ENCODE measurements around the gene EME1. TPM values are rescaled to one million over a fixed set of nuclear protein-coding genes. Genes with fewer than 3 reads are reported as not detected.

EME1 gene
- total and polyA plus RNA-seq, 2 experiments from 2014 or later: 14.4 to 15.9 TPM

DNA sequence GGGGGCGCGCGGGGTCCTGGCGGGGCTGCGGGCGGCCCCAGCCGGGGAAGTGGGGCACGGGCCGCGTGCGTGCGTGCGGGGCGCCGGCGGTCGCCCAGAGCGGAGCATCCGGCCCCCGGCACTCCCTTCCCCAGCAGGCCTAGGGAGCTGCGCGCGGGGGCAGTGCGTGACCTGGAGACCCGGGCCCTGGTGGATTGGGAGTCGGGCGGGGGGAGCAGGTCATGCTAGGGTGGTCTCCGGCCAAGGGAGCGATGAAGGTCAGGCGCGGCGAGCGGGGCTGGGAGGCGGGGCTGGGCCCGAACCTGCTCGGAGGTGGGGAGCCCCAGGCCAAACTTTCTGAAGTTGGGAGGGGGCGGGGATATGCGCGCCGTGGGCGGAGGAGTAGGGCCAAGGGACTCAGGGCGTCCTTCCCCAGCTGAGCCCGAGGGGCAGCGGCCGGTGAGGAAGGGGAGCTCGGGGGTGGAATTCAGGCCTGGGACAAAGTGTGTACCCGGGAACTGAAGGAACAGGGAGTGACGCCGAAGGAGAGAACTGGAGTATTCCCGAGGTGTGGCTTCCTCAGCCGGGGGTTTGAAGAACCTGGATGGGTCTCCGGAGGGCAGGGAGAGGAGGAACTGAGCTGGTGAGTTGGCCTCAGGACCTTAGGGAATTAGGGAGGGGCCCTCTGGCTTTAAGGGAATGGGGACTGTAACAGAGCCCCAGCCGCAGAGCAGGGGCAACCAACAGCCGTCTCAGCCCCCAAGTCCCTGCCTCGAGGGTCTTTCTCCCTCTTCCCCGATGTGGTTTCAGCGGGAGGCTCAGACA is 26.5 kb upstream of the EME1 start:
- Histone ChIP-seq H3K27ac (ENCODE audit: low read depth) (no peak overlapping the region), H3K4me1 (ENCODE audit: insufficient read depth) (peaks cover 18% of the 10 kb centered on the region), H3F3A (replicated peaks; ENCODE audit: low read depth) (no peaks in the 10 kb centered on the region), H3K79me2 (replicated peaks; ENCODE audit: insufficient read depth) (peaks cover 29% of the 10 kb centered on the region), H3K4me2 (peak overlapping the region; percentile 98), H3K4me3 (peak overlapping the region; percentile 87), H2AFZ (peak overlapping the region; percentile 72; the same call in 1 of the 2 replicates), H3K27me3 (ENCODE audit: insufficient read depth) (peaks cover 15% of the 10 kb centered on the region; the same call in 1 of the 2 replicates), H4K20me1 (replicated peaks; ENCODE audit: insufficient read depth) (peaks cover 6% of the 10 kb centered on the region; the same call in 1 of the 2 replicates), H3K36me3 (ENCODE audit: insufficient read depth) (no peaks in the 10 kb centered on the region), H3K9me2 (ENCODE audit: insufficient read depth) (no peaks in the 10 kb centered on the region)
- Mint-ChIP-seq H3K9me3 (no peaks in the 10 kb centered on the region), H3K27me3 (ENCODE audit: insufficient read depth, low read depth, poor library complexity) (peaks cover 21% of the 10 kb centered on the region), H3K36me3 (ENCODE audit: low read depth) (peaks cover 4% of the 10 kb centered on the region; the same call in 1 of the 3 replicates), H3K4me1 (peaks cover 37% of the 10 kb centered on the region), H3K27ac (peak overlapping the region; percentile 85), H3K4me3 (peak overlapping the region; percentile 95)
- no peak for TF ChIP-seq CTCF (conservative IDR thresholded peaks at IDR 0.05; ENCODE audit: low read depth in 2 of 2)
- no peak; the same call in 1 of the 2 replicates for TF ChIP-seq POLR2AphosphoS5 (IDR thresholded peaks at IDR 0.05; ENCODE audit: low read depth)
- no peak for TF ChIP-seq EZH2phosphoT487 (IDR thresholded peaks at IDR 0.05; ENCODE audit: unreplicated experiment)
- TF ChIP-seq, protein P1, sequence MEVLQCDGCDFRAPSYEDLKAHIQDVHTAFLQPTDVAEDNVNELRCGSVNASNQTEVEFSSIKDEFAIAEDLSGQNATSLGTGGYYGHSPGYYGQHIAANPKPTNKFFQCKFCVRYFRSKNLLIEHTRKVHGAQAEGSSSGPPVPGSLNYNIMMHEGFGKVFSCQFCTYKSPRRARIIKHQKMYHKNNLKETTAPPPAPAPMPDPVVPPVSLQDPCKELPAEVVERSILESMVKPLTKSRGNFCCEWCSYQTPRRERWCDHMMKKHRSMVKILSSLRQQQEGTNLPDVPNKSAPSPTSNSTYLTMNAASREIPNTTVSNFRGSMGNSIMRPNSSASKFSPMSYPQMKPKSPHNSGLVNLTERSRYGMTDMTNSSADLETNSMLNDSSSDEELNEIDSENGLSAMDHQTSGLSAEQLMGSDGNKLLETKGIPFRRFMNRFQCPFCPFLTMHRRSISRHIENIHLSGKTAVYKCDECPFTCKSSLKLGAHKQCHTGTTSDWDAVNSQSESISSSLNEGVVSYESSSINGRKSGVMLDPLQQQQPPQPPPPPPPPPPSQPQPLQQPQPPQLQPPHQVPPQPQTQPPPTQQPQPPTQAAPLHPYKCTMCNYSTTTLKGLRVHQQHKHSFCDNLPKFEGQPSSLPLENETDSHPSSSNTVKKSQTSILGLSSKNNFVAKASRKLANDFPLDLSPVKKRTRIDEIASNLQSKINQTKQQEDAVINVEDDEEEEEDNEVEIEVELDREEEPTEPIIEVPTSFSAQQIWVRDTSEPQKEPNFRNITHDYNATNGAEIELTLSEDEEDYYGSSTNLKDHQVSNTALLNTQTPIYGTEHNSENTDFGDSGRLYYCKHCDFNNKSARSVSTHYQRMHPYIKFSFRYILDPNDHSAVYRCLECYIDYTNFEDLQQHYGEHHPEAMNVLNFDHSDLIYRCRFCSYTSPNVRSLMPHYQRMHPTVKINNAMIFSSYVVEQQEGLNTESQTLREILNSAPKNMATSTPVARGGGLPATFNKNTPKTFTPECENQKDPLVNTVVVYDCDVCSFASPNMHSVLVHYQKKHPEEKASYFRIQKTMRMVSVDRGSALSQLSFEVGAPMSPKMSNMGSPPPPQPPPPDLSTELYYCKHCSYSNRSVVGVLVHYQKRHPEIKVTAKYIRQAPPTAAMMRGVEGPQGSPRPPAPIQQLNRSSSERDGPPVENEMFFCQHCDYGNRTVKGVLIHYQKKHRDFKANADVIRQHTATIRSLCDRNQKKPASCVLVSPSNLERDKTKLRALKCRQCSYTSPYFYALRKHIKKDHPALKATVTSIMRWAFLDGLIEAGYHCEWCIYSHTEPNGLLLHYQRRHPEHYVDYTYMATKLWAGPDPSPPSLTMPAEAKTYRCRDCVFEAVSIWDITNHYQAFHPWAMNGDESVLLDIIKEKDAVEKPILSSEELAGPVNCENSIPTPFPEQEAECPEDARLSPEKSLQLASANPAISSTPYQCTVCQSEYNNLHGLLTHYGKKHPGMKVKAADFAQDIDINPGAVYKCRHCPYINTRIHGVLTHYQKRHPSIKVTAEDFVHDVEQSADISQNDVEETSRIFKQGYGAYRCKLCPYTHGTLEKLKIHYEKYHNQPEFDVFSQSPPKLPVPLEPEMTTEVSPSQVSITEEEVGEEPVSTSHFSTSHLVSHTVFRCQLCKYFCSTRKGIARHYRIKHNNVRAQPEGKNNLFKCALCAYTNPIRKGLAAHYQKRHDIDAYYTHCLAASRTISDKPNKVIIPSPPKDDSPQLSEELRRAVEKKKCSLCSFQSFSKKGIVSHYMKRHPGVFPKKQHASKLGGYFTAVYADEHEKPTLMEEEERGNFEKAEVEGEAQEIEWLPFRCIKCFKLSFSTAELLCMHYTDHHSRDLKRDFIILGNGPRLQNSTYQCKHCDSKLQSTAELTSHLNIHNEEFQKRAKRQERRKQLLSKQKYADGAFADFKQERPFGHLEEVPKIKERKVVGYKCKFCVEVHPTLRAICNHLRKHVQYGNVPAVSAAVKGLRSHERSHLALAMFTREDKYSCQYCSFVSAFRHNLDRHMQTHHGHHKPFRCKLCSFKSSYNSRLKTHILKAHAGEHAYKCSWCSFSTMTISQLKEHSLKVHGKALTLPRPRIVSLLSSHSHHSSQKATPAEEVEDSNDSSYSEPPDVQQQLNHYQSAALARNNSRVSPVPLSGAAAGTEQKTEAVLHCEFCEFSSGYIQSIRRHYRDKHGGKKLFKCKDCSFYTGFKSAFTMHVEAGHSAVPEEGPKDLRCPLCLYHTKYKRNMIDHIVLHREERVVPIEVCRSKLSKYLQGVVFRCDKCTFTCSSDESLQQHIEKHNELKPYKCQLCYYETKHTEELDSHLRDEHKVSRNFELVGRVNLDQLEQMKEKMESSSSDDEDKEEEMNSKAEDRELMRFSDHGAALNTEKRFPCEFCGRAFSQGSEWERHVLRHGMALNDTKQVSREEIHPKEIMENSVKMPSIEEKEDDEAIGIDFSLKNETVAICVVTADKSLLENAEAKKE (CRISPR knock-in tag; IDR thresholded peaks at IDR 0.05): no peak
- TF ChIP-seq, protein P2, sequence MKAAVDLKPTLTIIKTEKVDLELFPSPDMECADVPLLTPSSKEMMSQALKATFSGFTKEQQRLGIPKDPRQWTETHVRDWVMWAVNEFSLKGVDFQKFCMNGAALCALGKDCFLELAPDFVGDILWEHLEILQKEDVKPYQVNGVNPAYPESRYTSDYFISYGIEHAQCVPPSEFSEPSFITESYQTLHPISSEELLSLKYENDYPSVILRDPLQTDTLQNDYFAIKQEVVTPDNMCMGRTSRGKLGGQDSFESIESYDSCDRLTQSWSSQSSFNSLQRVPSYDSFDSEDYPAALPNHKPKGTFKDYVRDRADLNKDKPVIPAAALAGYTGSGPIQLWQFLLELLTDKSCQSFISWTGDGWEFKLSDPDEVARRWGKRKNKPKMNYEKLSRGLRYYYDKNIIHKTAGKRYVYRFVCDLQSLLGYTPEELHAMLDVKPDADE (IDR thresholded peaks at IDR 0.05): no peak
- TF ChIP-seq STAT1 (IDR thresholded peaks at IDR 0.05; ENCODE audit: unreplicated experiment): no peak
- TF ChIP-seq EZH2 (IDR thresholded peaks at IDR 0.05; ENCODE audit: low read depth, unreplicated experiment): no peak
- TF ChIP-seq JUNB (IDR thresholded peaks at IDR 0.05; ENCODE audit: unreplicated experiment): no peak
- no peak for TF ChIP-seq ZNF114 (CRISPR knock-in tag; IDR thresholded peaks at IDR 0.05)
- TF ChIP-seq ZNF331 (CRISPR knock-in tag; IDR thresholded peaks at IDR 0.05; ENCODE audit: low read depth): no peak
- no peak for TF ChIP-seq CREB1 (CRISPR knock-in tag; IDR thresholded peaks at IDR 0.05; ENCODE audit: low read depth)
- TF ChIP-seq, protein P3, sequence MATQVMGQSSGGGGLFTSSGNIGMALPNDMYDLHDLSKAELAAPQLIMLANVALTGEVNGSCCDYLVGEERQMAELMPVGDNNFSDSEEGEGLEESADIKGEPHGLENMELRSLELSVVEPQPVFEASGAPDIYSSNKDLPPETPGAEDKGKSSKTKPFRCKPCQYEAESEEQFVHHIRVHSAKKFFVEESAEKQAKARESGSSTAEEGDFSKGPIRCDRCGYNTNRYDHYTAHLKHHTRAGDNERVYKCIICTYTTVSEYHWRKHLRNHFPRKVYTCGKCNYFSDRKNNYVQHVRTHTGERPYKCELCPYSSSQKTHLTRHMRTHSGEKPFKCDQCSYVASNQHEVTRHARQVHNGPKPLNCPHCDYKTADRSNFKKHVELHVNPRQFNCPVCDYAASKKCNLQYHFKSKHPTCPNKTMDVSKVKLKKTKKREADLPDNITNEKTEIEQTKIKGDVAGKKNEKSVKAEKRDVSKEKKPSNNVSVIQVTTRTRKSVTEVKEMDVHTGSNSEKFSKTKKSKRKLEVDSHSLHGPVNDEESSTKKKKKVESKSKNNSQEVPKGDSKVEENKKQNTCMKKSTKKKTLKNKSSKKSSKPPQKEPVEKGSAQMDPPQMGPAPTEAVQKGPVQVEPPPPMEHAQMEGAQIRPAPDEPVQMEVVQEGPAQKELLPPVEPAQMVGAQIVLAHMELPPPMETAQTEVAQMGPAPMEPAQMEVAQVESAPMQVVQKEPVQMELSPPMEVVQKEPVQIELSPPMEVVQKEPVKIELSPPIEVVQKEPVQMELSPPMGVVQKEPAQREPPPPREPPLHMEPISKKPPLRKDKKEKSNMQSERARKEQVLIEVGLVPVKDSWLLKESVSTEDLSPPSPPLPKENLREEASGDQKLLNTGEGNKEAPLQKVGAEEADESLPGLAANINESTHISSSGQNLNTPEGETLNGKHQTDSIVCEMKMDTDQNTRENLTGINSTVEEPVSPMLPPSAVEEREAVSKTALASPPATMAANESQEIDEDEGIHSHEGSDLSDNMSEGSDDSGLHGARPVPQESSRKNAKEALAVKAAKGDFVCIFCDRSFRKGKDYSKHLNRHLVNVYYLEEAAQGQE (IDR thresholded peaks at IDR 0.05; ENCODE audit: unreplicated experiment): no peak
- no peak for TF ChIP-seq NANOG (IDR thresholded peaks at IDR 0.05; ENCODE audit: borderline replicate concordance)
- DNase-seq (ENCODE audit: low spot score) (peak; percentile 75), ATAC-seq (peak; percentile 69)
